ENCODE data around the gene NARS2.
"Not testable (repeated sequence)": the region's sequence is repeated elsewhere in the genome, so short reads cannot be mapped to it uniquely, and the experiment has no call there.

The NARS2 gene

DNA sequence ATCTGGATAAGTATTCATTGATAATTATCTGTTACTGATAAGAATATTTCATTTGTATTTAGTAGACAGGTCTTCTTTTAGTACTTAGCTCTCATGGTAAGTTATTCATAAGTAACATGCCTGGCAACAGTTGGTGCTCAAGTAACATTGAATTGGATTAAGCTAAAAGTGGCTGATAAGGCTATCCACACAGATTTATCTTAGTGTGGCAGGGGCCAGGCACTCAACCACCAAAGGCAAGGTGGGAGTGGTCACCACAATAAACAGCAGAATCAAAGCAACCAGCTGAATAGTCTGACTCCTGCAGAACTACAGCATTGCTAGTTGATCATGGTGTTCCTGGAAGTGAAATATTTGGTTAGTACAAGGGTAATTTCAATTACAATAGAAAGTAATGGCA, 33.0 kb upstream of the NARS2 start:
- TF ChIP-seq, protein P1, sequence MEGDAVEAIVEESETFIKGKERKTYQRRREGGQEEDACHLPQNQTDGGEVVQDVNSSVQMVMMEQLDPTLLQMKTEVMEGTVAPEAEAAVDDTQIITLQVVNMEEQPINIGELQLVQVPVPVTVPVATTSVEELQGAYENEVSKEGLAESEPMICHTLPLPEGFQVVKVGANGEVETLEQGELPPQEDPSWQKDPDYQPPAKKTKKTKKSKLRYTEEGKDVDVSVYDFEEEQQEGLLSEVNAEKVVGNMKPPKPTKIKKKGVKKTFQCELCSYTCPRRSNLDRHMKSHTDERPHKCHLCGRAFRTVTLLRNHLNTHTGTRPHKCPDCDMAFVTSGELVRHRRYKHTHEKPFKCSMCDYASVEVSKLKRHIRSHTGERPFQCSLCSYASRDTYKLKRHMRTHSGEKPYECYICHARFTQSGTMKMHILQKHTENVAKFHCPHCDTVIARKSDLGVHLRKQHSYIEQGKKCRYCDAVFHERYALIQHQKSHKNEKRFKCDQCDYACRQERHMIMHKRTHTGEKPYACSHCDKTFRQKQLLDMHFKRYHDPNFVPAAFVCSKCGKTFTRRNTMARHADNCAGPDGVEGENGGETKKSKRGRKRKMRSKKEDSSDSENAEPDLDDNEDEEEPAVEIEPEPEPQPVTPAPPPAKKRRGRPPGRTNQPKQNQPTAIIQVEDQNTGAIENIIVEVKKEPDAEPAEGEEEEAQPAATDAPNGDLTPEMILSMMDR (IDR thresholded peaks at IDR 0.05; ENCODE audit: insufficient read depth, low read depth, low read length, missing control alignments), result no peak
- no peak for DNase-seq (ENCODE audit: low read depth)
- H3K4me3 ChIP-seq (ENCODE audit: low read depth, low read length), result no peak overlapping the region

DNA sequence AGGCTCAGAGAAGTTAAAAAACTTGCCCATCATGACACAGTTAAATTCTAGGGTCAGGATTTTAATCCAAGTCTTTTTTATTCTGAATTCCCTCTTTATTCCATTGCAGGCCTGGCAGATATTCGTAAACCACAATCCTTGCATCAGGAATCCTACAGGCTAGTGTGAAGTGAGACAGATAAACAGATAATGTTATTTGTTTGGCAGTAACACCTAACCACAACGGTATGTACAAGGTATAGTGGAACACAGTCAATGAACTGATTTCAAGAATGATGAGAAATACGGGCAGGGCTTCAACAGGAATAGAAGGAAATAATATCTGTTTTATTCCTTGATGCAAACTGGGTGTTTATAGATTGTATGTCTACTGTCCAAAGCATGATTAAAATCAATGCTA, 32.0 kb upstream of the NARS2 start:
- no peak for DNase-seq (ENCODE audit: low read depth)

DNA sequence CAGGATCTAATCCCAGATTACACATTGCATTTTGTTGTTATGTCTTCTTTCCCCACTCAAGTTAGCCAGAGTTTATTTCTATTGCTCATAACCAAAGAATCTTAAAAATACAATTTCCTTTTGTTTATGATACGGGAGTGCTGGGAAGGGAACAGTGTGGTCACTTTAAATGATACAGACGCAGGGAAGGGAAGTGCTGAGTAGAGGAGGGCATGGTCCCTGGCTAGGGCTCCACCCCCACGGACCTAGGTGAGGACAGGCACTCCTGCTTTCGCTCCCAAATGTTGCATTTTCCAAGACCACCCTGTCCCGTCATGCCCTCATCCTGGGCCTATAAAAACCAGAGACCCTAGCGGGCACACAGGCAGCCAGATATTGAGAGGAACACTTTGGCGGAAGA, 30.6 kb upstream of the NARS2 start:
- TF ChIP-seq, protein P1 (IDR thresholded peaks at IDR 0.05; ENCODE audit: insufficient read depth, low read depth, low read length, missing control alignments), result no peak
- no peak for DNase-seq (ENCODE audit: low read depth)
- H3K4me3 ChIP-seq (ENCODE audit: low read depth, low read length), result no peak overlapping the region

More for the DNA sequence above, 32.0 kb upstream of the NARS2 start:
- no peak overlapping the region for H3K4me3 ChIP-seq (ENCODE audit: low read depth, low read length)
- TF ChIP-seq, protein P1 (IDR thresholded peaks at IDR 0.05; ENCODE audit: insufficient read depth, low read depth, low read length, missing control alignments), result no peak

DNA sequence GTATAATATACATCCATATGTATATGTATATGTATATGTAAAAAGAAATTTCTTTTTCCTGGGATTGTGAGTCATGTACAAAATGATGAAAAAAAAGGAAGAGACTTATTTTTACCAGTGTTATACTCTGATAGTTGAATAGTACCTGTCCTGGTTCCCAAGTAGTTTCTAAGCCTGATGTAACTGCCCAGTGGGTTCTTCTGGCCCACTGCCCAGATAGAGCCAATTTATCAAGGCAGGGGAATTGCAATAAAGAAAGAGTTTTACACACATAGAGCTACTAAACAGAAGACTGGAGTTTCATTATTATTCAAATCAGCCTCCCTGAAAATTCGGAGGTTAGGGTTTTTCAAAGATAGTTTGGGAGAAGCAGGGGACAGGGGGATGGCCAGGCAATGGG, 29.1 kb upstream of the NARS2 start:
- no peak overlapping the region for H3K4me3 ChIP-seq (ENCODE audit: low read depth, low read length)
- TF ChIP-seq, protein P1 (IDR thresholded peaks at IDR 0.05; ENCODE audit: insufficient read depth, low read depth, low read length, missing control alignments), result no peak
- DNase-seq (ENCODE audit: low read depth), result no peak

DNA sequence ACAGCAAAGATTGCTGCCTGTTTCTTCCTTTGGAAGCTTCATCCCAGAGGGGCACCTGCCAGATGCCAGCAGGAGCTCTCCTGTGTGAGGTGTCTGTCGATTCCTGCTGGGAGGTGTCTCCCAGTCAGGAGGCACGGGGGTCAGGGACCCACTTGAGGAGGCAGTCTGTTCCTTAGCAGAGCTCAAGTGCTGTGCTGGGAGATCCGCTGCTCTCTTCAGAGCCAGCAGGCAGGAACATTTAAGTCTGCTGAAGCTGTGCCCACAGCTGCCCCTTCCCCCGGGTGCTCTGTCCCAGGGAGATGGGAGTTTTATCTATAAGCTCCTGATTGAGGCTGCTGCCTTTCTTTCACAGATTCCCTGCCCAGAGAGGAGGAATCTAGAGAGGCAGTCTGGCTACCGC, 28.1 kb upstream of the NARS2 start:
- DNase-seq (ENCODE audit: low read depth); H3K4me3 ChIP-seq (ENCODE audit: low read depth, low read length): not testable (repeated sequence)

DNA sequence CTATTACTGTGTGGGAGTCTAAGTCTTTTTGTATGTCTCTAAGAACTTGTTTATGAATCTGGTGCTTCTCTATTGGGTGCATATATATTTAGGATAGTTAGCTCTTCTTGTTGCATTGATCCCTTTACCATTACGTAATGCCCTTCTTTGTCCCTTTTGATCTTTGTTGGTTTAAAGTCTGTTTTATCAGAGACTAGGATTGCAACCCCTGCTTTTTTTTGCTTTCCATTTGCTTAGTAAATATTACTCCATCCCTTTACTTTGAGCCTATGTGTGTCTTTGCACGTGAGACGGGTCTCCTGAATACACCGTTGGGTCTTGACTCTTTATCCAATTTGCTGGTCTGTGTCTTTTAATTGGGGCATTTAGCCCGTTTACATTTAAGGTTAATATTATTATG, 26.4 kb upstream of the NARS2 start:
- H3K4me3 ChIP-seq (ENCODE audit: low read depth, low read length); DNase-seq (ENCODE audit: low read depth): not testable (repeated sequence)

DNA sequence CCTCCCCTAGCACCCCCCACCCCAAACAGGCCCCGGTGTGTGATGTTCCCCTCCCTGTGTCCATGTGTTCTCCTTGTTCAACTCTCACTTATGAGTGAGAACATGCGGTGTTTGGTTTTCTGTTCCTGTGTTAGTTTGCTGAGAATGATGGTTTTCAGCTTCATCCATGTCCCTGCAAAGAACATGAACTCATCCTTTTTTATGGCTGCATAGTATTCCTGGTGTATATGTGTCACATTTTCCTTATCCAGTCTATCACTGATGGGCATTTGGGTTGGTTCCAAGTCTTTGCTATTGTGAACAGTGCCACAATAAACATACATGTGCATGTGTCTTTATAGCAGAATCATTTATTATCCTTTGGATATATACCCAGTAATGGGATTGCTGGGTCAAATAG, 22.9 kb upstream of the NARS2 start:
- H3K4me3 ChIP-seq (ENCODE audit: low read depth, low read length); DNase-seq (ENCODE audit: low read depth): not testable (repeated sequence)

DNA sequence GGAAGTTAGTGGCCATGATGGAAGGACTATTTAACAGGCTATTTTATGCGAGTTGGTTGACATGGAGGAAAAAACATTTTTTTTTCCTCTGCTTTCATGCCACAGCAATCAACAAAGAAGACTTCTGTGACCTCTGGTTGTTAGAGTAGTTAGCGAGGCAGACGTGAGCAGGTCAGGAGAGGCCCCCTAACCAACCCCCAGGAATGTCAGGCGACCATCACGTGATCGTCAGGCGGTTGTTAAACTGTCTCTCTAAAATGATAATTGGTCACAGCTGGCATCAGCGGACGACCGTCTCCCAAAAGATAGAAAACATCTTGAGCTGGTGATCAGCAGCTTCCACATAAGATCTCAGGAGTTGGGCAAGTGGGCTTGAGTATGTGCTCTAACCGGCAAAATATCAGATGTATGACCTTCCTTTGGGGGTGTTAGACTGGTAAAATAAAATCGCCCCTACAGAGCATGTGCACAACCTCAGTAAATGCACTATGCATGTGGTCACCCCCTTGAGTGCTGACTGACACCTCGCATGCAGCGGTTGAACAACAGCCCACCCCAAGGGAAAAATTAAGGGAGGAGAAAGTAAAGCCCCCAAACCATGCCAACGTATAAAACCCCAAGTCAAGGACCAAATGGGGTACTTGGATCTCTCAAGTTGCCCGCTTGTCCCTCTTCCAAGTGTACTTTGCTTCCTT, 20.9 kb upstream of the NARS2 start:
- no peak for DNase-seq (ENCODE audit: low read depth)
- TF ChIP-seq, protein P1 (IDR thresholded peaks at IDR 0.05; ENCODE audit: insufficient read depth, low read depth, low read length, missing control alignments), result no peak
- H3K4me3 ChIP-seq (ENCODE audit: low read depth, low read length), result no peak overlapping the region

All from GM12865 (cell line).